Hematopoietic multipotent progenitor cell treated with erythropoietin and hydrocortisone succinate and interleukin-3 and kit ligand, for 15 days (in vitro differentiated cells): ENCODE measurements around the gene KCNMB2.

Experiments
- DNase-seq: peaks from one replicate; pipeline ENCODE4 v3.0.0-alpha.2; 2015; ENCODE audit warnings: low spot score

KCNMB2 gene

GRCh38 chr3:178875157-178875556 is 338.9 kb downstream of the KCNMB2 start:
- no peak for DNase-seq

GRCh38 chr3:178875836-178876235 is 339.6 kb downstream of the KCNMB2 start:
- no peak for DNase-seq

GRCh38 chr3:178880274-178880673 is 344.0 kb downstream of the KCNMB2 start:
- DNase-seq = no peak
